Stomach (tissue), 9 donors: Measurements from ENCODE around the gene LARP1B. TPM values are rescaled to one million over a fixed set of nuclear protein-coding genes. Genes with fewer than 3 reads are reported as not detected.

Experiments used
- DNase-seq, 2 donors: peaks; one replicate each; pipeline versions ENCODE4 v3.0.0 to v3.0.0-alpha.2; 2013 to 2019
- H3K27ac ChIP-seq, 5 donors: fragments of 200-600 bp in 4 of 5; sonication (generic) in 4 of 5; one replicate each; pipeline ENCODE4 v1.5.1; 2013 to 2019; ENCODE audit warnings: mild to moderate bottlenecking in 1 of 5, moderate library complexity in 1 of 5
- H3K27me3 ChIP-seq, 3 donors: fragments of 200-600 bp; sonication (generic); one replicate each; pipeline ENCODE4 v1.5.1; 2017 to 2019; ENCODE audit warnings: mixed run types in 1 of 3
- H3K36me3 ChIP-seq, 4 donors: fragments of 200-600 bp; sonication (generic); 1 replicate in 3 of 4; 2 replicates in 1 of 4; pipeline ENCODE4 v1.5.1; 2016 to 2019
- H3K4me1 ChIP-seq, 4 donors: fragments of 200-600 bp; sonication (generic); one replicate each; pipeline ENCODE4 v1.5.1; 2016 to 2019
- H3K4me3 ChIP-seq, 4 donors: fragments of 200-600 bp; sonication (generic) in 3 of 4; one replicate each; pipeline ENCODE4 v1.5.1; 2016 to 2019; ENCODE audit warnings: mild to moderate bottlenecking in 1 of 4
- H3K9me3 ChIP-seq, 4 donors: fragments of 200-600 bp; sonication (generic); one replicate each; pipeline ENCODE4 v1.5.1; 2016 to 2019
- CTCF ChIP-seq, 7 experiments: fragments of 450-650 bp in 4 of 7; fragments of 200-600 bp in 3 of 7; sonication (generic) in 3 of 7; IDR thresholded peaks; one replicate each; pipeline ENCODE4 v1.5.1; 2016 to 2019; ENCODE audit warnings: antibody characterized with exemption in 7 of 7, control low read depth in 2 of 7, mild to moderate bottlenecking in 1 of 7
- EP300 ChIP-seq: sonication (generic); formaldehyde crosslinking; IDR thresholded peaks from one replicate; pipeline ENCODE4 v1.6.1; 2017; ENCODE audit warnings: antibody characterized with exemption
- POLR2A ChIP-seq, 4 donors: fragments of 450-650 bp; IDR thresholded peaks; one replicate each; pipeline ENCODE4 v1.6.1; 2016; ENCODE audit warnings: antibody characterized with exemption in 4 of 4, control low read depth in 2 of 4, mild to moderate bottlenecking in 1 of 4, moderate library complexity in 1 of 4
- POLR2AphosphoS5 ChIP-seq, 3 donors: sonication (generic); formaldehyde crosslinking; IDR thresholded peaks; one replicate each; pipeline ENCODE4 v1.6.1; 2016; ENCODE audit warnings: antibody characterized with exemption in 3 of 3
- WGBS, 5 donors: extraction: QIAGEN DNeasy Blood & Tissue Kit in 3 of 5; methylation state at CpG; one replicate each; pipeline versions ENCODE4 v1.1.5 to v1.1.7; 2013 to 2018; 5-methylcytosine and 5-hydroxymethylcytosine counted together
- intact Hi-C: fragments of 100-400 bp; cut with DNase I; formaldehyde crosslinking; loops from one replicate; pipeline ENCODE4 v1.15.1; 2023; ENCODE audit warnings: low total_unique reads
- polyA plus RNA-seq, 3 donors: library from polyadenylated mRNA; stranded (reverse); fragments of 200-250 nt; gene quantifications; one replicate each; pipeline ENCODE4 v1.2.3, GENCODE V29; 2013
- total RNA-seq, 5 donors: library from RNA; depleted of rRNA; stranded (reverse); fragments of >200 nt; gene quantifications; one replicate each; pipeline versions ENCODE4 v1.1.0 to v1.2.3, GENCODE V29; 2014 to 2016
- donor health status: healthy with polysubstance abuse.
- donor health status: Bipolar disorder and iron deficiency.
- donor health status: healthy.

LARP1B gene
- total and polyA plus RNA-seq, 8 donors = 2.3 to 113 (median 23.3) TPM

GRCh38 chr4:128191115-128191781, 130.1 kb downstream of the LARP1B start:
- 3 to 14% (median 6%) methylated on average over 5 of the region's 5 CpGs for WGBS, 5 donors
- Histone ChIP-seq H3K27me3 (no peaks in the 10 kb centered on the region), H3K9me3 (no peaks in the 10 kb centered on the region), H3K36me3 (peaks cover 0 to 12% (median 9%) of the 10 kb centered on the region in 4 donors), H3K27ac (no peak overlapping the region), H3K4me1 (peaks cover 7 to 13% (median 10%) of the 10 kb centered on the region in 4 donors), H3K4me3 (no peak overlapping the region)
- intact Hi-C loops = no loop called here
- TF ChIP-seq POLR2A (IDR thresholded peaks at IDR 0.05) (no peak), EP300 (no peak), CTCF (IDR thresholded peaks at IDR 0.05) (peak in 5 of 7 experiments; percentile 66 to 88 (median 79)), POLR2AphosphoS5 (IDR thresholded peaks at IDR 0.05) (peak in 1 of 3 donors; percentile 24)
- peak; percentile 70 to 90 for DNase-seq

DNA sequence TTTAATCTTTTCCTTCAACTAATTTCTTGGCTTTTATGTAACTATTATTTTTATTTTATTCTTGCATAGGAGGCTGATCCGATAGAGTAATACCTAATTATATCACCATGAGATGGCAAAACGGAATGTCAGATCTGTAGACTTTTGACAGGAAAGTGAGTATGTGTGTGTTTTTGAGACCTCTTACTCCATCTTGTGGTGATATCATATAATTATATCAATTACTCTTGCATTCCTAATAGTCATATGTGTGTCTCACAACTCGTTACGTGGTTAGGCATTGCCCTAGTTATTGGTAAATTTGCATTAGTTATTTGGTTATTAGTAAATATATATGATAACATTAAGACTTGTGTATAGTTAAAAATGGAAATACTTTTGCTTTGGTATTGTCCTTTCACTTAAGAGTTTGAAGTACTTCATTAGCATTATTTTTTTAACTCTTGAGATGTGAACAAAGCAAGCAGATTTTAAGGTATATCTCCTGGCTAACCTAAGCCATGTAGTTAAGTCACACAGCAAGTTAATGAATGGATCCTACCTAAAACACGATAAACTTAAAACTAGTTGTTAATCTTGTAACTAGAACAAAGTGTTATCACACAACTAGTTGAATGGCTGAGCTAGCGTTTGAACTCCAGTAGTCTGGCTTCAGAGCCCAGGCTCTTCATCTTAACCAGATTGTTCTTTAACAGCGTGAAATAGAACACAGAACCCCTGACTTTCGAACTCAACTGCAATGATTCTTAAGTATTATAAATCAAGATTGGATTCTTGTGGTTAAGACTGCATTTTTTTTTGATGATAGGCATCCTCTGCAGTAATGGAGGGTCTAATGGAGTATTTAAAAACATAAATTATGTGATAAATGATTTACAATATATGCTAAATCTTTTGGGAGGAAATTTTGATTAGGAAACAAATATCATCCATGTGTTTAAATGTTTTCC, 159.4 kb downstream of the LARP1B start:
- intact Hi-C loops = no loop called here
- no peak overlapping the region for H3K4me3 ChIP-seq
- H3K27me3 ChIP-seq = no peaks in the 10 kb centered on the region
- no peaks in the 10 kb centered on the region for H3K9me3 ChIP-seq
- H3K4me1 ChIP-seq = no peaks in the 10 kb centered on the region
- no peaks in the 10 kb centered on the region for H3K36me3 ChIP-seq
- no peak overlapping the region for H3K27ac ChIP-seq
- TF ChIP-seq CTCF (IDR thresholded peaks at IDR 0.05) = no peak
- TF ChIP-seq POLR2A (IDR thresholded peaks at IDR 0.05) = no peak
- no peak for TF ChIP-seq POLR2AphosphoS5 (IDR thresholded peaks at IDR 0.05)
- no peak for TF ChIP-seq EP300
- WGBS, 5 donors = 39 to 56% (median 44%) methylated on average over 8 of the region's 8 CpGs
- DNase-seq = peak in 1 of 2 donors; percentile 25

DNA sequence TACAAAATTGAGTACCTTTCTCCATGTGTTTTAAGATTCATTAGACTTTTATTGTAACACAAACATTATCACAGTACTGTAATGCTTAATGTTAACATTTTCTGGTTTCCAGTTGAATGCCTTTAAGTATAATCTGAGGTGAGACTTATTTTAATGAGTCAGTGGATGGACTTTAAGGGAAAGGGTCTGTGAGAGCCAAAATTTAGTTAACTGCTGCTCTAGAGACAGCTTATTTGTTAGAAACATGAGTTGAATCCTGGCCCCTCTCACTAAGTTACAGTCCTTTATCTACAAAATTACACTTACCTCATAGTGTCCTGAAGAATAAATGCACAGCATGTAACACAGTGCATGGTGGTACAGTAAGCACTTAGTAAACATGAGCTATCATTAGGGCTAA, 160.5 kb downstream of the LARP1B start:
- no peak for DNase-seq
- no peaks in the 10 kb centered on the region for H3K27me3 ChIP-seq
- no peaks in the 10 kb centered on the region for H3K36me3 ChIP-seq
- intact Hi-C loops = no loop called here
- H3K4me1 ChIP-seq = no peaks in the 10 kb centered on the region
- H3K9me3 ChIP-seq = no peaks in the 10 kb centered on the region
- no peak overlapping the region for H3K27ac ChIP-seq
- H3K4me3 ChIP-seq = no peak overlapping the region
- no peak for TF ChIP-seq CTCF (IDR thresholded peaks at IDR 0.05)
- no peak for TF ChIP-seq EP300
- TF ChIP-seq POLR2AphosphoS5 (IDR thresholded peaks at IDR 0.05) = no peak
- no peak for TF ChIP-seq POLR2A (IDR thresholded peaks at IDR 0.05)

GRCh38 chr4:128225148-128225547, 164.0 kb downstream of the LARP1B start:
- Histone ChIP-seq H3K27ac (no peak overlapping the region), H3K36me3 (no peaks in the 10 kb centered on the region), H3K4me3 (no peak overlapping the region), H3K27me3 (no peaks in the 10 kb centered on the region), H3K4me1 (no peaks in the 10 kb centered on the region), H3K9me3 (no peaks in the 10 kb centered on the region)
- WGBS, 5 donors = 63 to 88% (median 70%) methylated on average over 2 of the region's 2 CpGs
- DNase-seq = peak in 1 of 2 donors; percentile 22
- TF ChIP-seq POLR2A (IDR thresholded peaks at IDR 0.05) (no peak), CTCF (IDR thresholded peaks at IDR 0.05) (no peak), POLR2AphosphoS5 (IDR thresholded peaks at IDR 0.05) (no peak), EP300 (no peak)
- intact Hi-C loops = no loop called here
